Activated CD4-positive, alpha-beta T cell treated with anti-CD3 and anti-CD28 coated beads for 24 hours (primary cell): ENCODE measurements around the gene AFAP1.

ENCODE experiments used
- DNase-seq, 2 donors: peaks; one replicate each; pipeline ENCODE4 v3.0.0-alpha.2; 2020; ENCODE audit warnings: low read depth in 2 of 2

The AFAP1 gene

GRCh38 chr4:7939377-7940108 is at the start of gene AFAP1:
Gene AFAP1, minus strand, starts transcription at chr4:7939861. Its CDS starts 67,783 bp downstream, at chr4:7872078.
- peak; percentile 77 to 84 for DNase-seq

- DNase-seq = no peak
Measured at GRCh38 chr4:7988437-7988836, 48.8 kb upstream of the AFAP1 start.

- DNase-seq = peak; percentile 71
Measured at GRCh38 chr4:7987148-7987989, 47.7 kb upstream of the AFAP1 start.

- no peak for DNase-seq
Measured at GRCh38 chr4:7985891-7986441, 46.3 kb upstream of the AFAP1 start.

GRCh38 chr4:7985072-7985471 is 45.4 kb upstream of the AFAP1 start:
- DNase-seq = no peak

- DNase-seq = no peak
Measured at GRCh38 chr4:7984286-7984925, 44.7 kb upstream of the AFAP1 start.

- DNase-seq = no peak
Measured at GRCh38 chr4:7983296-7983695, 43.6 kb upstream of the AFAP1 start.

GRCh38 chr4:7981738-7982394 is 42.2 kb upstream of the AFAP1 start:
- DNase-seq = no peak

- DNase-seq = no peak
Measured at GRCh38 chr4:7980036-7980435, 40.4 kb upstream of the AFAP1 start.

GRCh38 chr4:7979652-7979968 is 39.9 kb upstream of the AFAP1 start:
- no peak for DNase-seq

GRCh38 chr4:7978907-7979651 is 39.4 kb upstream of the AFAP1 start:
- DNase-seq = no peak

- DNase-seq = no peak
Measured at GRCh38 chr4:7978489-7978888, 38.8 kb upstream of the AFAP1 start.

- DNase-seq = no peak
Measured at GRCh38 chr4:7976634-7977033, 37.0 kb upstream of the AFAP1 start.

- no peak for DNase-seq
Measured at GRCh38 chr4:7976025-7976424, 36.4 kb upstream of the AFAP1 start.

- no peak for DNase-seq
Measured at GRCh38 chr4:7974425-7974824, 34.8 kb upstream of the AFAP1 start.

GRCh38 chr4:7973545-7973981 is 33.9 kb upstream of the AFAP1 start:
- no peak for DNase-seq

- no peak for DNase-seq
Measured at GRCh38 chr4:7971881-7972500, 32.3 kb upstream of the AFAP1 start.

GRCh38 chr4:7971159-7971631 is 31.5 kb upstream of the AFAP1 start:
- DNase-seq = no peak

GRCh38 chr4:7970361-7970946 is 30.8 kb upstream of the AFAP1 start:
- DNase-seq = no peak

- DNase-seq = no peak
Measured at GRCh38 chr4:7968262-7968896, 28.7 kb upstream of the AFAP1 start.
